ENCODE results near the gene FLRT2. TPM values are rescaled to one million over a fixed set of nuclear protein-coding genes. Genes with fewer than 3 reads are reported as not detected.

FLRT2 gene
- total RNA-seq, 1 donor, result 39.1 TPM

DNA sequence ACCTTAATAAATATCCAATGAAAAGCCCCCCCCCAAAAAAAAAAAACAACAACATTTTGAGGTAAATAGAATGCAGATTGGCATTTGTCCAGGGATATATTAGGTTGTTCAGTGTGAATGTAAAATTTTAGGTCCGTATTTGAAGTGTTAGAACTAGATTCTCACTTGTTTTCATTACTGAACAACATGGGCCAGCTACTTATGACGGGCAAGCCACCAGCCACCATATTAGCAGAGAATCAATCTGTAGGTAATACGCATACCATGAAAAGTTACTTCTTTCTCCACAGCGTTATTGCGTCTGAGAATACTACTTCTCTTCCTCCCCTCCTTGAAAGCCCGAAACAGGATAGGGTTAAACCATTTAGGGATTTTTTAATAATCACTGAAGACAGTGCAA, 5.4 kb downstream of the FLRT2 start:
- no peaks in the 10 kb centered on the region for H3K27me3 ChIP-seq (ENCODE audit: insufficient read depth, low read length)
- peaks cover 4% of the 10 kb centered on the region for H4K20me1 ChIP-seq (ENCODE audit: insufficient read depth, low read length)
- TF ChIP-seq, protein P1, sequence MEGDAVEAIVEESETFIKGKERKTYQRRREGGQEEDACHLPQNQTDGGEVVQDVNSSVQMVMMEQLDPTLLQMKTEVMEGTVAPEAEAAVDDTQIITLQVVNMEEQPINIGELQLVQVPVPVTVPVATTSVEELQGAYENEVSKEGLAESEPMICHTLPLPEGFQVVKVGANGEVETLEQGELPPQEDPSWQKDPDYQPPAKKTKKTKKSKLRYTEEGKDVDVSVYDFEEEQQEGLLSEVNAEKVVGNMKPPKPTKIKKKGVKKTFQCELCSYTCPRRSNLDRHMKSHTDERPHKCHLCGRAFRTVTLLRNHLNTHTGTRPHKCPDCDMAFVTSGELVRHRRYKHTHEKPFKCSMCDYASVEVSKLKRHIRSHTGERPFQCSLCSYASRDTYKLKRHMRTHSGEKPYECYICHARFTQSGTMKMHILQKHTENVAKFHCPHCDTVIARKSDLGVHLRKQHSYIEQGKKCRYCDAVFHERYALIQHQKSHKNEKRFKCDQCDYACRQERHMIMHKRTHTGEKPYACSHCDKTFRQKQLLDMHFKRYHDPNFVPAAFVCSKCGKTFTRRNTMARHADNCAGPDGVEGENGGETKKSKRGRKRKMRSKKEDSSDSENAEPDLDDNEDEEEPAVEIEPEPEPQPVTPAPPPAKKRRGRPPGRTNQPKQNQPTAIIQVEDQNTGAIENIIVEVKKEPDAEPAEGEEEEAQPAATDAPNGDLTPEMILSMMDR (IDR thresholded peaks at IDR 0.05; ENCODE audit: extremely low read depth, low read depth, low read length), result no peak
- peaks cover 34% of the 10 kb centered on the region for H3K4me1 ChIP-seq (ENCODE audit: insufficient read depth, low read length)
- H2AFZ ChIP-seq (ENCODE audit: low read length), result peak overlapping the region; percentile 45
- peak overlapping the region; percentile 99 for H3K4me2 ChIP-seq (ENCODE audit: insufficient read depth, low read length)
- DNase-seq (ENCODE audit: insufficient read length, low spot score, missing footprints), result peak; percentile 57
- no peaks in the 10 kb centered on the region for H3K9me3 ChIP-seq (ENCODE audit: low read depth, low read length)
- no peaks in the 10 kb centered on the region for H3K36me3 ChIP-seq (ENCODE audit: insufficient read depth, low read length)
- peak overlapping the region; percentile 73 for H3K4me3 ChIP-seq (ENCODE audit: insufficient read depth, low read length)
- peaks cover 70% of the 10 kb centered on the region for H3K79me2 ChIP-seq (ENCODE audit: insufficient read depth, low read length)
- peak overlapping the region; percentile 26 for H3K27ac ChIP-seq (ENCODE audit: low read depth, low read length)

DNA sequence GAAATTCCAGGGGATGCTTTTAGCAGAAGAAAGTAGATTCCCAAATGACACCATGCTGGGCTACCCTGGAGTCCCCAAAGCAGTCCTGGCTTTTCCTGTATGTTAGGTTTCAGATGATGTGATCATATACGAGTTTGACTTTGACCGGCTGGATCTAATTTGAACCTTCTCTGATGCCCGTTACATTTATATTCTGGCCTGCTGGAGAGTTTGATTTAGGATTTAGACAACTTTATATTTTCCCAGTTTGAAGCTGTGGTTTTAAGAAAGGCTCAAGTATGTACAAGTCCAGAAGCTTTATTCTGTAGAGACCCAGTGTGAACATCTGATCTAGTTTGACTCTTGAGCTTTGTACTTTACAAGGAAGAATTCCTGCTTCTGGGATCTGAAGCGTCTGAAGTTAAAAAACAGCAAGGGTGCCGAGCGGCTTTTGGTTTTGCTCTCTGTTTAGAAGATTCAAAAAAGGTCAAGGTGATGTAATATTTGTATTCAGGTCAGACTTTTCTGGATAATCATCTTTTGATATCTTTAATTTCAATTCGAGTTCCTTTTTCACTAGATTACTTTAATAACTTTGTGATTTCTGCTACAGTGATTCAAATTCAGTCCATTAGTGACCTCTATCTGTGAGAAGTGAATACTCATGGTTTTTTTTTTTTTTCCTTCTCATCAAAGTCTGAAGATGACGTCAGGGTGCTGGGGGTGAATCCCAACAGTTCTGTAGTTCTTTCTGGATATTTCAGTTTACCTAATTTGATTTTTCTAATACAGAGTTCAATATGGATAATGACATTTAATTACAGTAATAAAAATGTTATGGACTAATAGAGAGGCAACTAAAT, 6.3 kb downstream of the FLRT2 start:
- peak overlapping the region; percentile 72 for H3K27ac ChIP-seq (ENCODE audit: low read depth, low read length)
- peak; percentile 81 for DNase-seq (ENCODE audit: insufficient read length, low spot score, missing footprints)
- H3K36me3 ChIP-seq (ENCODE audit: insufficient read depth, low read length), result no peaks in the 10 kb centered on the region
- H4K20me1 ChIP-seq (ENCODE audit: insufficient read depth, low read length), result peaks cover 4% of the 10 kb centered on the region
- peak overlapping the region; percentile 73 for H3K4me3 ChIP-seq (ENCODE audit: insufficient read depth, low read length)
- H3K79me2 ChIP-seq (ENCODE audit: insufficient read depth, low read length), result peaks cover 78% of the 10 kb centered on the region
- TF ChIP-seq, protein P1 (IDR thresholded peaks at IDR 0.05; ENCODE audit: extremely low read depth, low read depth, low read length), result peak; percentile 60
- H3K4me2 ChIP-seq (ENCODE audit: insufficient read depth, low read length), result peak overlapping the region; percentile 99
- H2AFZ ChIP-seq (ENCODE audit: low read length), result peak overlapping the region; percentile 66
- H3K4me1 ChIP-seq (ENCODE audit: insufficient read depth, low read length), result peaks cover 30% of the 10 kb centered on the region
- H3K27me3 ChIP-seq (ENCODE audit: insufficient read depth, low read length), result no peaks in the 10 kb centered on the region
- H3K9me3 ChIP-seq (ENCODE audit: low read depth, low read length), result no peaks in the 10 kb centered on the region

DNA sequence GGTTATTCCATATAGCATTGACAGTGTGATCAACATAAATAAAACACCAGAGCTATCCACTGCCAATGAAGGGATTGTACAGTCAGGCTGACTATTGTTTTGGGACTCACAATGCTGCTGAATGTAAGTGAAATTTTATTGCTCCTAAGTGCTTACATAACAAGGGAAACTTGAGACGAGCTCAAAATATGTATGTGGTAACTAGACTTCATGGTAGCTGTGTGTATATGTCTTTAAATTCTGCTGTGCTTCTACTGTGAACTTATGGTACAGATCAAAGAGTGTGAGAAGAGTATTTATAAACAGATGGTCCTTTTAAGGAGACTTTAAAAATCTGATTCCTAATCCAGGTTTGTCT, 6.9 kb downstream of the FLRT2 start:
- Histone ChIP-seq H3K9me3 (ENCODE audit: low read depth, low read length) (no peaks in the 10 kb centered on the region), H4K20me1 (ENCODE audit: insufficient read depth, low read length) (peaks cover 4% of the 10 kb centered on the region), H3K4me2 (ENCODE audit: insufficient read depth, low read length) (peak overlapping the region; percentile 99), H3K27me3 (ENCODE audit: insufficient read depth, low read length) (no peaks in the 10 kb centered on the region), H3K79me2 (ENCODE audit: insufficient read depth, low read length) (peaks cover 84% of the 10 kb centered on the region), H3K27ac (ENCODE audit: low read depth, low read length) (peak overlapping the region; percentile 72), H3K4me3 (ENCODE audit: insufficient read depth, low read length) (peak overlapping the region; percentile 25), H3K4me1 (ENCODE audit: insufficient read depth, low read length) (peaks cover 27% of the 10 kb centered on the region), H2AFZ (ENCODE audit: low read length) (no peak overlapping the region), H3K36me3 (ENCODE audit: insufficient read depth, low read length) (no peaks in the 10 kb centered on the region)
- TF ChIP-seq, protein P1 (IDR thresholded peaks at IDR 0.05; ENCODE audit: extremely low read depth, low read depth, low read length), result no peak
- no peak for DNase-seq (ENCODE audit: insufficient read length, low spot score, missing footprints)

DNA sequence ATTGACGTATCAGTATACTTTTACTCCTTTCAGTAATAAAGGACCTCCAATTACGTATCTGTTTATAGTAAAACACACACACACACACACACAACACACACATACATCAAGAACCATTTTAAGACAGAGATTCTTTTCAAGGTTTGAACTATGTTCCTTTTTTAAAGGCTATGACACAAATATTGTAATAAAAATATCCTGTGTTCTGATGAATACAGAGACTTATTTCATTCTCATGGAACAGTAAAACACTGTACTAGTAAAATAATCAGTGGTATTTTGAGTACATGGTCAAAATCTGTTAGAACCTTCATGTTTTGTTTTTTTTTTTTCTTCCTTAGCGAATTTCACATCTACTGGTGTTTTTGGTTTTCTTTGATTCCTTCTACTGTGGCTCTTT, 7.6 kb downstream of the FLRT2 start:
- H4K20me1 ChIP-seq (ENCODE audit: insufficient read depth, low read length), result peaks cover 4% of the 10 kb centered on the region

More for the DNA sequence above, 7.6 kb downstream of the FLRT2 start:
- Histone ChIP-seq H3K4me1 (ENCODE audit: insufficient read depth, low read length) (peaks cover 27% of the 10 kb centered on the region), H3K9me3 (ENCODE audit: low read depth, low read length) (no peaks in the 10 kb centered on the region), H3K79me2 (ENCODE audit: insufficient read depth, low read length) (peaks cover 87% of the 10 kb centered on the region), H3K27me3 (ENCODE audit: insufficient read depth, low read length) (no peaks in the 10 kb centered on the region), H3K36me3 (ENCODE audit: insufficient read depth, low read length) (no peaks in the 10 kb centered on the region), H3K4me3 (ENCODE audit: insufficient read depth, low read length) (no peak overlapping the region), H3K27ac (ENCODE audit: low read depth, low read length) (no peak overlapping the region), H3K4me2 (ENCODE audit: insufficient read depth, low read length) (no peak overlapping the region), H2AFZ (ENCODE audit: low read length) (no peak overlapping the region)
- no peak for DNase-seq (ENCODE audit: insufficient read length, low spot score, missing footprints)
- TF ChIP-seq, protein P1 (IDR thresholded peaks at IDR 0.05; ENCODE audit: extremely low read depth, low read depth, low read length), result no peak
